CD4-positive, alpha-beta T cell treated with Interferon alpha-2 for 1 hour (primary cell): ENCODE data around the gene PDHA1.

ENCODE experiments used
- DNase-seq, 2 donors: peaks; one replicate each; pipeline ENCODE4 v3.0.0-alpha.2; 2020 to 2022

Gene PDHA1

GRCh38 chrX:19343535-19344408 lies at the start of gene PDHA1:
Gene PDHA1 (plus strand): TSS chrX:19343927. CDS start chrX:19344038, 111 bp downstream.
- peak; percentile 92 to 94 for DNase-seq

GRCh38 chrX:19303256-19303880 lies 40.4 kb upstream of the PDHA1 start:
- DNase-seq, result no peak

- DNase-seq, result no peak
Observed at GRCh38 chrX:19326567-19326966, 17.2 kb upstream of the PDHA1 start.

DNA sequence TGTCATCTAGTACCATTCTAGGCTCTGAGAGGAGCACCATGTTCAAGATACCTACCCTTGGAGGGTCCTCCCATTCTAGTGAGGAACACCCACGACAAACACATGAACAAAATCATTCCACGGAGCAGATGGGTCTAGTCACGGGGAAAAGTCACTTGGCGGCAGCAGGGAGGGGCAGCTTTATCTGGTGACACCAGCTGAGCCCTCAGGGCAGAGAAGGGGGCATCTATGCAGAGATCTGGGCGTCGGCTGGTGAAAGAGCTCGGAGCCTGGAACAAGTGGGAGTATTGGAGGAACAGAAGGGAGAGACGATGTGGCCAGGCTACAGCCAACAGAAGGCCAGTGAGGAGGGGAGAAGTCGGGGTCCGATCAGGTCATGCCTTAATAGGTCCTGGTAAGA lies 11.9 kb upstream of the PDHA1 start:
- no peak for DNase-seq

DNA sequence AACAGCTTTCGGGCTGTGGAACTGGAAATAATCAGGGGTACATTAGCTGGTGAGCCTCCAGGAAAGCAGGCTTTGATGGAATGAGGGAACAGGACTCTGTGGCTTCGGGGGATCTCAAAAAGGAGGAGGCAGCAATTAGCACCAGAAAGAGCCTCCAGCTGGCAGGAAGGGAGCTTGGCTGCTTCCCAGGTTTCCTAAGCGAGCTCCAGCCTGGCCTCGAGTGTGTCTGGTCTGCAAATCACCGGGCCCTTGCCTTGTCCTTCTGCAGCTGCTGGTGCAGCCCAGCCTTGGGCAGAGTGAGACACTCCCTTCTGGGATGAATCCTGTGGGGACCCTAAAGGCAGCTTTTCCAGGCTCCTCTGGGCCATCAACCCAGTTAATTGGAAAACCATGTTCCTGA lies 10.7 kb upstream of the PDHA1 start:
- DNase-seq, result no peak

- peak in 1 of 2 donors; percentile 29 for DNase-seq
Observed at GRCh38 chrX:19334945-19335626, 8.6 kb upstream of the PDHA1 start.

DNA sequence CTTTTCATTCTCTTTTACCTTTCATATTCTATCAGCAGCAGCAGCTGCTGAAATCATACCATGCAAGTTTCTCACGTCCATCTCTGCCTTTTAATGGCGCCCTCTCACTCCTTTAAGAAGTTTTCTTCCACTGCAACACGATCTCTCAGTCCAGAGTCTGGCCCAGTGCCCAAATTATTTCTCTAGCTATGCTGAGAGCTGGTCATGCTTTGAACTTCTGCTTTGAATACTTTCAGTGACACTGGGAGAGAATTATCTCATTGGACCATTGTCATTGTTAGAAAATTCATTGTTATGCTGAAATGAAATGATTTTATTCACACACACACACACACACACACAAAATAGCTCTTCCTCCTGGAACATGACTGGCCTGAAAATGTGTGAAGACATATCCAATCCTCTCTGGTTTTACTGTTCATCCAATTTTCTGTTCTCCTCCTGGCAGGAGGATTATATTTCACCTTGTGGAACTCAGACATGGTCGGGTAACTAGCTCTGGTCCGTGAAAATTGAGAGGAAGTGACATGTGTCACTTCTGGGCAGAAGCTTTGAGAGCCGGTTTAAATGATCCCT lies 1.3 kb upstream of the PDHA1 start:
- DNase-seq, result no peak

- DNase-seq, result no peak
Observed at GRCh38 chrX:19343085-19343534, 617 bp upstream of the PDHA1 start.

DNA sequence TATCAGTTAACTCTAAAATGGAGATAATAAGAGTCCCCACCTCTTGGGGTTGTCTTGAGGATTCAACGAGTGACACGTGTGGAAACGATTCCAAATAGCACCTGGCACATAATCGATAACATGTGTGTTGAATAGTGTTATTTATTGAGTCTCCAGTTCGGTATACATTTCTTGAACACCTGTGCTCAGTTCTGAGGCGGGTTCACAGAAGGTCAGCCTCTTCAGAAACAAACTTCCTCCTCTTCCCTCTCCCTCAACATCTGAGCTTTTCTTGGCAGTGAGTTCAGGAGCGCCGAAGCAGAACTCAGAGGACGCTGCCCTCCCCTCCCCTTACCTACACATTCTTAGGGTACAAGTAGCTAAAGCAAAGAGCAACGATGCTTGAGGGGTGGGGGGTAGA lies 934 bp downstream of the PDHA1 start:
- no peak for DNase-seq

- DNase-seq, result no peak
Observed at GRCh38 chrX:19347916-19348315, 4.2 kb downstream of the PDHA1 start.

GRCh38 chrX:19349264-19349663 lies 5.5 kb downstream of the PDHA1 start:
- no peak for DNase-seq

DNA sequence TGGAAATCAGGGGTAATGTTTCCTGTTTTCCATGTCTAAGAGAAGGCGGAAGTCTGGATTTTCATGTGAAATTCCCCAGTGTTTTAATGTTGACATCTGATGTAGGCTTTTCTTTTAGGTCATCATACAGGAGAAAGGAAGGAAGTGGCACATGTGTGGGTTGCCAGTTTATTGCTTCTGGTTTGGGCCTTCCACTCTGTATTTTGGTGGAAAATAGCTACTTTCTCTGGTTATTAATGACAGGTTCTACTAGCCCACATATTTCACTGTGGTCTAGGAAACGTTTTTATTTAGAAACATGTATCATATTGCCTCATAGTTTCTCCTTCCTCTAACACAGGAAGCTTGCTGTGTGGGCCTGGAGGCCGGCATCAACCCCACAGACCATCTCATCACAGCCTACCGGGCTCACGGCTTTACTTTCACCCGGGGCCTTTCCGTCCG lies 7.2 kb downstream of the PDHA1 start:
- peak in 1 of 2 donors; percentile 35 for DNase-seq

- DNase-seq, result no peak
Observed at GRCh38 chrX:19354625-19355024, 10.9 kb downstream of the PDHA1 start.

GRCh38 chrX:19358521-19358920 lies 14.8 kb downstream of the PDHA1 start:
- no peak for DNase-seq

DNA sequence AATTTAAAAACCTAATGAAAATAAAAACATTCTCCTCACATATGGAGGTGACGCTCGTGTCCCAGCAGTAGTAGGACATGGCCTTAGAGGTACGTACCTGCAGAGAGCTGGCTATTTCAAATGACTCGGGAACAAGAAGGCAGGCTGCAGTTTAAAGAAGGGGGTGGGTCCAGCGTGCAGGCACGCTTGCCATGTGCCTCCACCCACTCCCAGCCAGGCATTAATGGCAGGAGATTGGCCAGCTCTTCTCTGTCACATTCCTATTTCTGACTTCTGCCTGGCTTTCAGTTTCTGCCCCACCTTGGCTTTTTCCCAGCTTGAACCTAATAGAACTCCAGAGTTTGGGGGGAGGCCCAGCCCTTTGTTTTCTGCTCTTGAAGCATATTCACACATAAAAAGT lies 17.2 kb downstream of the PDHA1 start:
- no peak for DNase-seq

DNA sequence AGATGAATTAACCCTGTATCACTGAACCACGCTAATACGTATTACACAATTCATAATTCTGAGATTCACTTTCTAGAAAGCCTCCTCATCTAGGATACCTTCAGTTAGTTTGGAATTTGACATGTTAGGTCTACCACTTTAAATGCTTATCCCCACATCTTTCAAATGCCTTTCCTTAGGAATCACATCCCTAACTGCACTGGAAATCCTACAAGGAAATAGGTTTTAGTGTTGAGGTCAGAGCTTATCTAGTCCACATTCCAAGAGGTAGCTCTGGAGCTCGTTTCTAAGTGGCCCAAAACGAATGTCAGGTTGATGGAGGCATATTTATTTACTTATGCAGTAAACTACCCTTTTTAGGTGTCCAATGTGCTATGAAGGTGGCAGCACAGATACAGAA lies 18.0 kb downstream of the PDHA1 start:
- DNase-seq, result no peak

- no peak for DNase-seq
Observed at GRCh38 chrX:19368576-19368975, 24.8 kb downstream of the PDHA1 start.

DNA sequence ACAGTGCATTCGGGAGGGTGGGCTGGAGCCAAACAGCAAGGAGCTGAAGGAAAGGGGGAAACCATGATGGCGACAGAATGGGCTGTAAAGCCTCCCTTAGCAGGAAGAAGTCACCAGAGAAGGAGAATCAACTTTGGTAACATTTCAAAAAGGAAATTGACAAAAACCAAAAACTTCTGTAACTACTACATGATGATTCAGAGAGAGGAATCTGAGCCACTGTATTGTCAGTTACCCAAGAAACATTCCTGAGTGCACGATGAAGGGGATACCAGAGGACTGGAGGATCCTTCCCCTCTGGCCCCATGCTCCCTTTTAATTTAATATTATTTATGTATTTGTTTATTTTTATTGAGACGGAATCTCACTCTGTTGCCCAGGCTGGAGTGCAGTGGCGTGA lies 26.3 kb downstream of the PDHA1 start:
- no peak for DNase-seq

- peak; percentile 58 to 67 for DNase-seq
Observed at GRCh38 chrX:19372170-19372546, 28.4 kb downstream of the PDHA1 start.

DNA sequence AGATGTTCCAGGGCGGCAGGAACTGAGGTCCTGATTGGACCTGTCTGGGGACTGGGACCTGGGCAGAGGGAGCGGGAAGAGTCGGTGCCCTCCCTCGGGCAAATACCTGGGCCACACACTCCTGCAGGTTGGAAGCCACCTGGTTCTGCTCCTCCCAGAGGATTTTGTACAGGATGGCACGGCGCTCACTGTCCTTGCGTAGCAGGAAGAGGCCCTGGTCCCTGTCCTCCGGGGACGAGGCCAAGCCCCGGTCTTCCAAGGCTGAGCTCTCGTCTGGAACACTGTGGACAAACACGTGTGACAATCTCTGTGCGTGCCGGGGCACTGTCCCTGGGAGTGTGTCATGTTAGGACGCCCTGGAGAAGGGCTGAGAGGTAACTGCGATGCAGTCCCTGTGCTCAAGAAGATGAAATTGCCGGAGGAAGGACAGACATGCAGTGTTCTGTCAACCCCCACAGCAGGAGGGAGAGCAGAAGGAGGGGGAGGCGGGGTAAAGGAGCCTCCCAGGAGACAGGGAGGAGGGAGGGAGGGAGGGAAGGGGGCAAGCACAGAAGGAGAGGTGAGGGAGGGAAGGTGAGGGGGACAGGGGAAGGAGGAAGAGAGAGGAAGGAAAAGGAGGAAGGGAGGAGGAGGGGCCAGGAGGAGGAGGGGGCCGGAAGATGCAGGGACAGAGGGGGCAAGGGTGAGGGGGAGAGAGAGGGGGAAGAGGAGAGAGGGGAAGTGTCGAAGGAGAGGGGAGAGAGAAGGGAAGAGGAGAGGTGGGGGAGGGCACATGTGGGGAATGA lies 29.0 kb downstream of the PDHA1 start:
- DNase-seq, result no peak

GRCh38 chrX:19373351-19373891 lies 29.7 kb downstream of the PDHA1 start:
- DNase-seq, result no peak

GRCh38 chrX:19375546-19375945 lies 31.8 kb downstream of the PDHA1 start:
- no peak for DNase-seq
